ENCODE data around the gene RPL39. TPM values are rescaled to one million over a fixed set of nuclear protein-coding genes. Genes with fewer than 3 reads are reported as not detected.

RPL39 gene
- total and polyA plus RNA-seq, 10 of the 15 experiments (the other 5 are each of a cell fraction or from before 2014, with no cell fraction given): 1,792 to 6,541 (median 3,667) TPM

GRCh38 chrX:119783026-119783425 is 8.4 kb downstream of the RPL39 start:
- Histone ChIP-seq H3K9ac (ENCODE audit: control insufficient read depth, insufficient read depth, low read length) (no peak overlapping the region), H2AFZ (ENCODE audit: control insufficient read depth, low read depth, low read length) (no peak overlapping the region), H4K20me1 (ENCODE audit: control insufficient read depth, insufficient read depth) (peaks cover 7% of the 10 kb centered on the region), H3K27me3 (replicated peaks in 1 of 2; ENCODE audit: control insufficient read depth in 2 of 2, insufficient read depth in 2 of 2, low read length in 1 of 2) (no peaks in the 10 kb centered on the region), H3K4me3 (no peak overlapping the region), H3K27ac (ENCODE audit: control insufficient read depth, insufficient read depth) (no peak overlapping the region), H3K4me1 (ENCODE audit: control insufficient read depth, insufficient read depth, low read length) (no peaks in the 10 kb centered on the region), H3K4me2 (ENCODE audit: control insufficient read depth, insufficient read depth) (no peak overlapping the region), H3K36me3 (ENCODE audit: control insufficient read depth in 2 of 2, insufficient read depth in 2 of 2, low read length in 1 of 2) (peaks cover 2 to 10% of the 10 kb centered on the region in 2 experiments; a peak in 3 of 4 replicates), H3K79me2 (ENCODE audit: control insufficient read depth, insufficient read depth, low read length) (peaks cover 25% of the 10 kb centered on the region), H3K9me3 (replicated peaks; ENCODE audit: control insufficient read depth, insufficient read depth, low read length) (no peaks in the 10 kb centered on the region)
- DNase-seq (ENCODE audit: low read depth, low spot score) (no peak), FAIRE-seq (no peak), ATAC-seq (peak; percentile 12; the same call in 2 of the 3 replicates)
- in situ Hi-C loops (cut with MboI) (loop anchor here (5.0 kb wide), 1 partner anchor 266 kb away; no protein-coding TSS in a partner anchor), intact Hi-C loops (cut with micrococcal nuclease; ENCODE audit: unreplicated experiment) (no loop called here)
- no TSS peak for BruUV-seq (replicated peaks)
- ChIA-PET POLR2A (interaction anchor here (0.6 kb wide), 1 partner anchor 298 kb away, joined by 3 read pairs; no protein-coding TSS in a partner anchor), RAD21 (ENCODE audit: unreplicated experiment) (no interaction called here), SMC1A (ENCODE audit: uncharacterized antibody, unreplicated experiment) (no interaction called here), CTCF (interaction anchor here (0.8 to 1.7 kb wide), 2 partner anchors 19 to 53 kb away, joined by 3 to 4 read pairs; no protein-coding TSS in a partner anchor)
- 52% methylated on average over 5 of the region's 5 CpGs for WGBS (ENCODE audit: insufficient coverage, insufficient replicate concordance, low lambda C conversion rate, missing lambda C conversion rate)
- TF ChIP-seq NFIC (IDR thresholded peaks at IDR 0.05; ENCODE audit: low read depth, low read length) (no peak), STAT3 (IDR thresholded peaks at IDR 0.05; ENCODE audit: low read depth, low read length) (no peak), ATF2 (IDR thresholded peaks at IDR 0.05; ENCODE audit: low read length) (no peak)

GRCh38 chrX:119778829-119779228 is 12.6 kb downstream of the RPL39 start:
- in situ Hi-C loops (cut with MboI) (no loop called here), intact Hi-C loops (cut with micrococcal nuclease; ENCODE audit: unreplicated experiment) (loop anchor here (1.0 to 5.0 kb wide), 5 partner anchors 23 to 287 kb away; no protein-coding TSS in a partner anchor)
- H3K27me3 ChIP-seq (replicated peaks in 1 of 2; ENCODE audit: control insufficient read depth in 2 of 2, insufficient read depth in 2 of 2, low read length in 1 of 2): no peaks in the 10 kb centered on the region
- H2AFZ ChIP-seq (ENCODE audit: control insufficient read depth, low read depth, low read length): no peak overlapping the region
- ATAC-seq: no peak
- no peak for TF ChIP-seq ZNF592 (IDR thresholded peaks at IDR 0.05)
- TF ChIP-seq ETV6 (conservative IDR thresholded peaks at IDR 0.05 in 1 of 2, IDR thresholded peaks at IDR 0.05 in 1 of 2; ENCODE audit: borderline replicate concordance in 1 of 2, low read depth in 1 of 2): peak in 1 of 2 experiments; percentile 72; a peak in 2 of 4 replicates
- BruUV-seq (replicated peaks): no TSS peak
- no peaks in the 10 kb centered on the region for H4K20me1 ChIP-seq (ENCODE audit: control insufficient read depth, insufficient read depth)
- no peaks in the 10 kb centered on the region for H3K9me3 ChIP-seq (replicated peaks; ENCODE audit: control insufficient read depth, insufficient read depth, low read length)
- ChIA-PET POLR2A (interaction anchor here (1.2 kb wide), 1 partner anchor 15 kb away, joined by 4 read pairs; no protein-coding TSS in a partner anchor), CTCF (interaction anchor here (0.6 to 3.8 kb wide), 16 partner anchors 9 to 292 kb away, joined by 3 to 33 read pairs (median 5); partner anchors contain the start of gene SOWAHD), RAD21 (ENCODE audit: unreplicated experiment) (interaction anchor here (0.9 to 1.7 kb wide), 11 partner anchors 15 to 263 kb away, joined by 4 to 15 read pairs (median 7); partner anchors contain the start of gene SOWAHD), SMC1A (ENCODE audit: uncharacterized antibody, unreplicated experiment) (interaction anchor here (0.9 to 2.1 kb wide), 6 partner anchors 8 to 263 kb away, joined by 3 to 20 read pairs (median 5); partner anchors contain the start of gene SOWAHD)
- no peak for DNase-seq (ENCODE audit: low read depth, low spot score)
- H3K79me2 ChIP-seq (ENCODE audit: control insufficient read depth, insufficient read depth, low read length): no peaks in the 10 kb centered on the region; the same call in 1 of the 2 replicates
- peaks cover 5% of the 10 kb centered on the region for H3K4me1 ChIP-seq (ENCODE audit: control insufficient read depth, insufficient read depth, low read length)
- no peak overlapping the region for H3K4me3 ChIP-seq
- WGBS (ENCODE audit: insufficient coverage, insufficient replicate concordance, low lambda C conversion rate, missing lambda C conversion rate): 54% methylated on average over 5 of the region's 5 CpGs
- FAIRE-seq: no peak
- H3K27ac ChIP-seq (ENCODE audit: control insufficient read depth, insufficient read depth): no peak overlapping the region
- H3K9ac ChIP-seq (ENCODE audit: control insufficient read depth, insufficient read depth, low read length): no peak overlapping the region
- peaks cover 0 to 4% of the 10 kb centered on the region in 2 experiments; a peak in 2 of 4 replicates for H3K36me3 ChIP-seq (ENCODE audit: control insufficient read depth in 2 of 2, insufficient read depth in 2 of 2, low read length in 1 of 2)
- no peak overlapping the region for H3K4me2 ChIP-seq (ENCODE audit: control insufficient read depth, insufficient read depth)
